ENCODE data around the gene NRAP. TPM values are rescaled to one million over a fixed set of nuclear protein-coding genes. Genes with fewer than 3 reads are reported as not detected.

Gene NRAP
- total RNA-seq, 1 donor from 2014 or later = not detected

- H3K4me1 Mint-ChIP-seq = peaks cover 2% of the 10 kb centered on the region
- H3K36me3 Mint-ChIP-seq = no peaks in the 10 kb centered on the region
- no peak for TF ChIP-seq CTCF (IDR thresholded peaks at IDR 0.05; ENCODE audit: unreplicated experiment)
- H3K27me3 Mint-ChIP-seq (ENCODE audit: low read depth) = peaks cover 29% of the 10 kb centered on the region
- H3K9me3 Mint-ChIP-seq = no peaks in the 10 kb centered on the region
- DNase-seq (ENCODE audit: low spot score in 2 of 2, unreplicated experiment in 2 of 2) = no peak
- no peak overlapping the region for H3K27ac Mint-ChIP-seq
- no peak overlapping the region for H3K4me3 Mint-ChIP-seq
These were observed 11.9 kb downstream of the NRAP start for GRCh38 chr10:113651898-113652297.

- H3K36me3 Mint-ChIP-seq = no peaks in the 10 kb centered on the region
- peaks cover 27% of the 10 kb centered on the region for H3K27me3 Mint-ChIP-seq (ENCODE audit: low read depth)
- no peak for DNase-seq (ENCODE audit: low spot score in 2 of 2, unreplicated experiment in 2 of 2)
- H3K4me3 Mint-ChIP-seq = no peak overlapping the region
- no peak overlapping the region for H3K27ac Mint-ChIP-seq
- no peak for TF ChIP-seq CTCF (IDR thresholded peaks at IDR 0.05; ENCODE audit: unreplicated experiment)
- H3K4me1 Mint-ChIP-seq = peaks cover 2% of the 10 kb centered on the region
- no peaks in the 10 kb centered on the region for H3K9me3 Mint-ChIP-seq
These were observed 12.8 kb downstream of the NRAP start for GRCh38 chr10:113651021-113651420.

- Mint-ChIP-seq H3K36me3 (no peaks in the 10 kb centered on the region), H3K27ac (no peak overlapping the region), H3K27me3 (ENCODE audit: low read depth) (peaks cover 24% of the 10 kb centered on the region), H3K9me3 (no peaks in the 10 kb centered on the region), H3K4me1 (no peaks in the 10 kb centered on the region), H3K4me3 (no peak overlapping the region)
- no peak for DNase-seq (ENCODE audit: low spot score in 2 of 2, unreplicated experiment in 2 of 2)
- TF ChIP-seq CTCF (IDR thresholded peaks at IDR 0.05; ENCODE audit: unreplicated experiment) = no peak
These were observed 13.7 kb downstream of the NRAP start for GRCh38 chr10:113650172-113650571.

- H3K9me3 Mint-ChIP-seq = no peaks in the 10 kb centered on the region
- no peak overlapping the region for H3K4me3 Mint-ChIP-seq
- DNase-seq (ENCODE audit: low spot score in 2 of 2, unreplicated experiment in 2 of 2) = no peak
- peaks cover 15% of the 10 kb centered on the region for H3K27me3 Mint-ChIP-seq (ENCODE audit: low read depth)
- peaks cover 9% of the 10 kb centered on the region for H3K4me1 Mint-ChIP-seq
- H3K36me3 Mint-ChIP-seq = no peaks in the 10 kb centered on the region
- no peak overlapping the region for H3K27ac Mint-ChIP-seq
- no peak for TF ChIP-seq CTCF (IDR thresholded peaks at IDR 0.05; ENCODE audit: unreplicated experiment)
These were observed 15.4 kb downstream of the NRAP start for GRCh38 chr10:113648478-113648877.

GRCh38 chr10:113647812-113648211, 16.0 kb downstream of the NRAP start:
- H3K36me3 Mint-ChIP-seq = no peaks in the 10 kb centered on the region
- peaks cover 13% of the 10 kb centered on the region for H3K4me1 Mint-ChIP-seq
- no peak overlapping the region for H3K4me3 Mint-ChIP-seq
- no peak for TF ChIP-seq CTCF (IDR thresholded peaks at IDR 0.05; ENCODE audit: unreplicated experiment)
- H3K27ac Mint-ChIP-seq = no peak overlapping the region
- no peak for DNase-seq (ENCODE audit: low spot score in 2 of 2, unreplicated experiment in 2 of 2)
- peaks cover 15% of the 10 kb centered on the region for H3K27me3 Mint-ChIP-seq (ENCODE audit: low read depth)
- no peaks in the 10 kb centered on the region for H3K9me3 Mint-ChIP-seq
